HG02870 (cell line): ENCODE results near the gene GGA1.
"Not testable (repeated sequence)": the region's sequence is repeated elsewhere in the genome, so short reads cannot be mapped to it uniquely, and the experiment has no call there.

Experiments
- ATAC-seq: cut with Tn5 transposase; IDR thresholded peaks from one replicate; pipeline ENCODE4 v1.9.1; 2021; ENCODE audit warnings: mild to moderate bottlenecking, moderate library complexity; ENCODE audit not compliant: unreplicated experiment

Gene GGA1

DNA sequence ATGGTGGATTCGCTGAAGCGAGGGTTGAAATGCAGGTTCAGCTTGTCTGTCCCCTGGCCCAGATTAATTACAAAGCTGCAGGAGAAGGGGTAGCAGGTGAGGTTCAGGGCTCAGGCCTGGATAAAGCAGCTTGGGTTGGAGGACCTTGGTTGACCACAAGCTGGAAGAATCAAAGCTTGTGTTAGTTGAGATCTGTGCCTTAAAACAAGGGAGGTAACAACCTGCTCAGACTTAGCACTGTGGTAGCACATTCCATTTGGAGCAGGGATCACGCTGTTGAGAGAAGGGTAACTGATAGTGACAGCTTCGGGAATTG is 38.0 kb upstream of the GGA1 start:
- ATAC-seq: no peak

DNA sequence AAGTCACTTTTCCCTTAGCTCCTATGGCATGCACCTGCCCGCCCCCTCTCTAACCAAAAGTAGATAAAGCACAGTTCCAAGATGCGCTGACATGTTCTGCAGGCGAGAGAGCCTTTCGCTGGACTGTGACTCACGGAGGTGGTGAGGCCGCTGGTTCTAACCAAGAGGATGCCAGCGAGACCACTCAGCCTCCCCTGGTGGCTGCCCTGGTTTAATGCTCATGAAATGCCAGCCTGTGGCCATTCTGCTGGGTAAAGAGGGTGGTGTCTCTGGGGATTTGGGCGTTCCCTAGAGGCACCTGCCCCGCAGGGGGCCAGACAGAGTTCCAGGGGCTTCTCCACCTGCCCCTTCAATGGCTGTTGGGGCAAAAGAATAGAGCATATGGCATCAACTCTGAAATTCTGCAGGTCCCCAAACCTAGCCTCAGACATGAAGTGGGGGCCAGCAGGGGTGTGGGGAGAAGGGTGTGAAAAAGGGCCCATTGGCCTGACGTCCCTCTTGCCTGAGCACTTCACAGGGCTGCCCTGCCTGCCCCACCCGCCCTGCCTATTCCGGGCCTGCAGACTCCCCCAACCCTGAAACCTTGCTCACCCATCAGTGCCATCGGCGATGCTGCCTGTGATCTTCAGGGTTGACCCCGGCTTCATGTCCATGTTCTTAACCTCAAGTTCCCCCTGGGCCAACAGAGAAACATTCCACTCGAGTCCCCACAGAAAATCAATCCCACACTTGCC is 37.2 kb upstream of the GGA1 start:
- no peak for ATAC-seq

DNA sequence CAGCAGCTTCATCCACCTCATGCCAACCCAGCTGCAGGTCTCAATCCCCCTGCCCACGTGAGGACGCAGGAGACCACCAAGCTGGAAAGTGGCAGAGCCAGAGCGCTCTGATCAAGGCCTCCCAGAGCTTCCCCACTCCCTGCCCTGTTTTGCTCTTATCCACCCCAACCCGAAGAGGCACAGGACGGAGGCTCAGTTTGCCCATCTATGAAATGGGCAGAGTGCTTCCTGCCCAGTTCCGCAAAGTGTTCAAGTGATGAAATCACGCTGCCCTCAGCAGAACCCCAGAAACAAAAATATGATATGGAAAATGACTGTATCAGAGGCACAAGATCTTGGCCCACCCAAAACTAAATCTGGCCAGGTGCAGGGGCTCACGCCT is 36.7 kb upstream of the GGA1 start:
- ATAC-seq: no peak

DNA sequence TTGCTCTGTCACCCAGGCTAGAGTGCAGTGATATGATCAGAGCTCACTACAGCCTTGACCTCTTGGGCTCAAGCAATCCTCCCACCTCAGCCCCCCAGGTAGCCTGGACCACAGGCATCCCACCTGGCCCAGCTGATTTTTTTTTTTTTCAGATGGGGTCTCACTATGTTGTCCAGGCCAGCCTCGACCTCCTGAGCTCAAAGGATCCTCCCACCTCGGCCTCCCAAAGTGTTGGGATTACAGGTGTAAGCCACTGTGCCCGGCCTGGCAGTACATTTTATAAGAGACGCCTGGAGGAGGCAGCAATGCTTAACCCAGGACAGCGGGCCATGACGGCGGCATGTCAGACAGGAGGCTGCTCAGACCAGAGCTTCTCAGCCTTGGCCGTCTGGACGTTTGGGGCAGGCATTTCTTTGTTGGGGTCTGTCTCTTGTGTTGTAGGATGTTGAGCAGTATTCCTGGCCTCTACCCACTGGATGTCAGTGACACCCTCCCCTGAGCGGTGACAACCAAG is 33.1 kb upstream of the GGA1 start:
- no peak for ATAC-seq

DNA sequence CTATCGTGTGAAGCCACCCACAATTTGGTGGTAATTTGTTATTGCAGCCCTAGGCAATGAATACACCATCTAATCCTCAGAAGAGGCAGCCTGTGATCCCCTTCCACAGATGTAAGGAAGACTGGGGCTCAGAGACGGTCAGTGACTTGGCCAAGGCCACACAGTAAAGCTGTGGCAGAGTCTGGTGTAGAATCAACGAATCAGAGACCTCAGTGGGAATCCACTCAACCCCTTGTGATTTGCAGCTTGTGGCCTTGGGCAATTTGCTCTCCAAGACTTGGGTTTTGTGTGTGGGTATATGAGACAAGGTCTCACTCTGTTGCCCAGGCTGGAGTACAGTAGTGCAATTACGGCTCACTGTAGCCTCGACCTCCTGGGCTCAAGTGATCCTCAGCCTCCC is 30.6 kb upstream of the GGA1 start:
- no peak for ATAC-seq

DNA sequence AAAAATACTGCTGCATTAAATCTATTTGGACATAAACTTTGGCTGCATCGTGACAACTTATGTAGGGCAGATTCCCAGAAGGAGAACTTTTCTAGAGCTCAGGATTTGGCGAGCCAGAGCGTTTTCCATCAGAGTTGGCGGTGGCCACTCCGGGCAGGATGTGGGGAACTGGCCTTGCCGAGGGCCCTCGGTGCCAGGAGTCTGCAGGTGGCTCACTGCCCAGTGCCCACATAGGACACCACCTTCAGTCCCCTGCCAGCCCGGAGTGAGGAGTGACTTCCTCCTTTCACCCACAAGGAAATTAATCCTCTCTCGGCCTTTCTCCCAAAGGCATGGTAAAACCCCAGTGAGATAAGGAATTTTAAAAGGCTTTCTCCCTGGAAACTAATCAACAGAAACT is 27.1 kb upstream of the GGA1 start:
- ATAC-seq: no peak

DNA sequence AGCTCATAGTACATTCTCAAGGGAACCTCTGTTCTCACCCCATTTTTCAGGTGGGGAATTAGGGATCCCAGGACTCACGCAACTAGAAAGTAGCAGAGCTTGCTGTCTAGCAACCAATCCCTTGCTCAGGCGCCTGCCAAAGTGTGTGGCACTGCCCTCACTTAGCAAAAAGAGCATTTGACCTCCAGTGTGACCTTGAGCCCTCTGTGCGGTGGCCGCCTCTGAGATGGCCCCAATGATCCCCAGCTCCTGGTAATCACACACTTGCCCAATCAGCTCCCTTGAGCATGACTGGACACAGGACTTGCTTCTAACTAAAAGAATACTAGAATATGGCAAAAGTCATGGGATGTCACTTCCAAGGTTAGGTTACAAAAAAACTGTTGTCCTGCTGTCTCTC is 26.1 kb upstream of the GGA1 start:
- ATAC-seq: no peak

DNA sequence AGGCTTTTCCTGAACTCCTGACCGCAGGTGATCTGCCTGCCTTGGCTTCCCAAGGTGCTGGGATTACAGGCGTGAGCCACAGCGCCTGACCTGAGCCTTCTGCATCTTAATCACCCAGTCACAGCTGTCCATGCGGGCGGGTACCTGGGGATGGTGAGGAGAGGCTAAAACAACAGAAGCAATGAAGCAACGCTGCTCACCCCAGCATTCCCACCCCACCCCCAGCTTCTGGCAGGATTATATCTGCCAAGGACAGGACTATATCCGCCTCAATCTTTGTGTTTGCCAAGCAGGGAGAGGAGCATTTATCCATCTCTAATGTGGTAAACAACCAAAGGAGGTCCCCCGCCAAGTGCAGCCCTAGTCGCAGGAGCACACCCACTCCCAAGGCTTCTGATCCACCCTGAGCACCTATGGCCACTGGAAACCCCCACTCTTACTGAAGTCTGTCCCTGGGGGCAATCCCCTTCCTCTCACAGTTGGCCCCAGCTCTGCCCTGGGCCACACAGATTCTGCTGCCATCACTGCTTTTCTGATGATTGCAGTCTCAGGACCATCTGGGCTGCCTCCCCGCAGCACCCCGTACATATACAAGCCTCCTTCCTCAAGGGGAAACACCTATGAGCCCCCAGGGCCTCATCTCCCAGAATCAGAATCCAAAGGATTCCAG is 20.0 kb upstream of the GGA1 start:
- ATAC-seq: no peak

DNA sequence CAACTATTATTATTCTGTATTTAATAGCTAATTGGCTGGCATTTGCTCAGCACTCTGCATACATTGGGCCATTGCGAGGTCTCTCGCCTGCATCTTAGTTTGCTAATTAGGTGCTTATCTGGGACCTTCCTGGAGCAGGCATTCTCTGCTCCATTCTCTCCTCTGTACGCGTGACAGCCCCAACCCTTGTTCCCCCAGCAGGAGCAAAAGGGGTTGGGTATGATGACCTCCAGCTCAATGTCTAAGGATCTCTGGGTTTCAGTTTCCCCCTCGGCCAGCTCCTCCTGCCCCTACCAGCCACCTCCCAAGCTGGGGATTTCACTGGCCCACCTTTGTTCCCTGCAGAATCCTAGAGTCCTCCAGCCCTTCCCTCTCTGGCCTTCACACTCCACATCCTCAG is 19.0 kb upstream of the GGA1 start:
- no peak for ATAC-seq

DNA sequence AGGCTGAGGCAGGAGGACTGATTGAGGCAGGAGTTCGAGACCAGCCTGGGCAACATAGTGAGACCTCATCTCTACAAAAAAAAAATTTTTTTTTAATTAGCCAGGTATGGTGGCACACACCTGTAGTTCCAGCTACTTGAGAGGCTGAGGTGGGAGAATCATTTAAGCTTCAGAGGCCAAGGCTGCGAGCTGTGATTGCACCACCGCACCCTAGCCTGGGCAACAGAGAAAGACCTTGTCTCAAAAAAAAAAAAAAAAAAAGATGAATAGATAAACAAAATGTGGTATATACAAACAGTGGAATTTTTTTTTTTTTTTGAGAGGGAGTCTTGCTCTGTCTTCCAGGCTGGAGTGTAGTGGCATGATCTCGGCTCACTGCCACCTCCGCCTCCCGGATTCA is 17.6 kb upstream of the GGA1 start:
- ATAC-seq: not testable (repeated sequence)

DNA sequence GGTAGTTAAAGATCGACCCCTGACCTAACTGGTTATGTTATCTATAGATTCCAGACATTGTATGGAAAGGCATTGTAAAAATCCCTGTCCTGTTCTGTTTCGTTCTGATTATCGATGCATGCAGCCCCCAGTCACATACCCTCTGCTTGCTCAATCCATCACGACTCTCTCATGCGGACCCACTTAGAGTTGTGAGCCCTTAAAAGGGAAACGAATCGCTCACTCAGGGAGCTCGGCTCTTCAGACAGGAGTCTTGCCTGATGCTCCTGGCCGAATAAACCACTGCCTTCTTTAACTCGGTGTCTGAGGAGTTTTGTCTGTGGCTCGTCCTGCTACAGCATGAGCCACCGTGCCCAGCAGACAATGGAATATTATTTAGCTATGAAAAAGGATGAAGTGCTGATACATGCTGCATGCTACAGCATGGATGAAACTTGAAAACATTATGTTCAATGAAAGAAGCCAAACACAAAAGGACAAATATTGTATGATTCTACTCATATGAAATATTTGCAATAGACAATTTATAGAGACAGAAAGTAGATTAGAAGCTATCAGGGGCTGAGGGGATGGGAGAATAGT is 16.7 kb upstream of the GGA1 start:
- ATAC-seq: no peak

DNA sequence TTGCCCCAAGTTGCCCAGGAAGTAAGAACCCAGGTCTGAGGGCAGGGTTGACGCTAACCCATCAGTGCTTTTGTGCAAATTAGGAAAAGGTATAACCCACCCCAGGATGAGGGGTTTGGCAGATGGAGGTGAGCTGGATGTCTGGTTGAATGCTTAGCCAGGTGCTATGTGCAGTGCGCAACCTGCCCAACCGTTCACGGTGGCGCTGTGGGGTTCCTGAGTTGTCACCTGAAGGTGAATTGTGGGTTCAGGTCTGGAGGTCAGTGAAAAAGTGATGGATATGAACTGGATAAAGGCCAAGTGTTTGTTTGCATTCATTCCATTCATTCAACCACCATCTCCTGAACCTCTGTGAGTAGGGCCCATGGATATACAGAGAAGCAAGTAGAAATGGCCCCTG is 14.4 kb upstream of the GGA1 start:
- ATAC-seq: no peak

DNA sequence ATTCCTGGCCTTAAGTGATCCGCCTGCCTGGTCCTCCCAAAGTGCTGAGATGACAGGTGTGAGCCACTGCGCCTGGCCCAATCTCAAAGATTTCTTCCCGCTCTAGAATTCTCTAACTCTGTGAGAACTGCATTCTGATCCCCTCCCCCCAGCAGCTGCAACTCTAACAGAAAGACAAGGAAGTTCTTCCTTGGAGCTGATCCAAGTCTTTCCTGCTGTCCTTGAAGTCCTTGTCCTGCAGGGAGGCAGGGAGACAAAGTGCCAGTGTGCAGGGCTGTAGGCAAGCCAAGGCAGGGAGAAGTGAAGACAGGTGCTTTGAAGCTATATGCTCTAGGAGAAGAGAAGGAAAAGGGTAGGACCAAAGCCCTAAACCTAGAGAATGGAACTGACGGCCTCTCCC is 9.5 kb upstream of the GGA1 start:
- ATAC-seq: no peak

DNA sequence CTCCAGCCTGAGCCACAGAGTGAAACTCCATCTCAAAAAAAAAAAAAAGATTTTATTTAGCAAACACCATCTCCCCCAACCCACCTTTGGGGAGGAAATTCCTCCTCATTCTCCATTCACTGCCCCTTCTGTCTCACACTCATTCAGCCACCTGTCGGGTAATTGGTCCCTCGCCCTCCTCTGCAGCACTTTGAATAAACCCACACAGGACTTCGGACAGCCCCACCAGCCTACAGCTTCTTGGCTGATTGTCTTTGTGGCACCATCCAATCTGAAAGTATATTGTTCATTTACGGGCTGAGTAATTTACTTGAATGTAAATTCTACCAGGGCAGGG is 7.5 kb upstream of the GGA1 start:
- no peak for ATAC-seq

DNA sequence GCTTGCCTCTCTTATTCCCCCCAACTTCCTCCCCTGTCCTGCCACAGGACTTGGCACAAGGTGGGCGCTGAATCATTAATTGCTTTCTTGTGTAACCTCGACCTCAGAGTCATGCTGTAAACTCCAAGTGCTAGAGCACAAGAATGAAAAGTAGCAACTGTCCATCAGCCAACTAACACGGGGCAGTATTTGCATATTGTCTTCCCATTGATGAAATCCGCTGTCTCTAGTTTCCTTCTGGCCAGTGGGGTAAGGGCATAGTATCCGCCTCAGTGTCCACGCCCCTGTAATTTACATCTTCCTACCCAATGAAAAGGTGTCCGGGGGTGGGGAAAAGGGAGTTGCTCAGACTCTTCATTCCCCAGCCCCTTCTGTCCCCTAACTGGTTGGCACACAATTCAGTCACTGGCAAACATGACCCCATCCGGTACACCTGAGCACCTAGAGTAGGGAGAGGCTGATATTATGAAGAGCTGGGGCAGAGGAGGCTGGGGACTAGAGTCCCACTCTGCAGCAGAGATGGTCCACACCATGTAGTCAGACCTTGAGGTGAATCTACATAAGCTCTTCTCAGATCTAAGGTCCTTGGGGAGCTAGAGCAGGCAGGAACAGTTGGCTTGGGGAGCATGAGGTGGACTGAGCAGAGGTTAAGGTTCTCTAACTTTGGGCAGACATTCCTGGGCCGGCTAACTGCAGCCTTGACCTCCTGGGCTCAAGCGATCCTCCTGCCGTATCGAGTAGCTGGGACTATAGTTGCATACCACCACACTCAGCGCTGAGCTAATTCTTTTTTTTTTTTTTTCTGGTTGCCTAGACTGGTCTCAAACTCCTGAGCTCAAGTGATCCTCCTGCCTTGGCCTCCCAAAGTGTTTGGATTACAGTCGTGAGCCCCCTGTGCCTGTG is 6.8 kb upstream of the GGA1 start:
- no peak for ATAC-seq

DNA sequence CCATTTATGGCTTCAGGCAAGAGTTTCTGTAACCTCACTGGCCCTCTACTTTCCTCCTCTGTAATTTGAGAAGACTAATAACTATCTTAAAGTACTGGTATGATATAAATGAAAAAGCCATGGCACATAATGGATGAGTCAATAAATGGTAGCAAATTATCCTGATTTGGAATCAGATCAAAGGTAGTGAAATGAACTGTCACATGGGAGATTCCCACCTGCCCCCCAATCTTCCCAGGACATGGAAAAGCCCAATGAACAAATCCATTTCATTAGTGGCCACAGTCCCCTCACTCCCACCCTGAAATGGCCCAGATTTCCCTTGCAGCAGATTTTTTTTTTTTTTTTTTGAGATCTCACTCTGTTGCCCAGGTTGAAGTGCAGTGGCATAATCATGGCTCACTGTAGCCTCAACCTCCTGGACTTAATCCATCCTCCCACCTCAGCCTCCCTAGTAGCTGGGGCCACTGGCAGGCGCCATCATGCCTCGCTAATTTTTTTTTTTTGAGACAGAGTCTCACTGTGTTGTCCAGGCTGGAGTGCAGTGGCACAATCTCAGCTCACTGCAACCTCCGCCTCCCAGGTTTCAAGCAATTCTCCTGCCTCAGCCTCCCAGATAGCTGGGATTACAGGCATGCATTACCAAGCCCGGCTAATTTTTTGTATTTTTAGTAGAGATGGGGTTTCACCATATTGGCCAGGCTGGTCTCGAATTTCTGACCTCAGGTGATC is 5.9 kb upstream of the GGA1 start:
- not testable (repeated sequence) for ATAC-seq

DNA sequence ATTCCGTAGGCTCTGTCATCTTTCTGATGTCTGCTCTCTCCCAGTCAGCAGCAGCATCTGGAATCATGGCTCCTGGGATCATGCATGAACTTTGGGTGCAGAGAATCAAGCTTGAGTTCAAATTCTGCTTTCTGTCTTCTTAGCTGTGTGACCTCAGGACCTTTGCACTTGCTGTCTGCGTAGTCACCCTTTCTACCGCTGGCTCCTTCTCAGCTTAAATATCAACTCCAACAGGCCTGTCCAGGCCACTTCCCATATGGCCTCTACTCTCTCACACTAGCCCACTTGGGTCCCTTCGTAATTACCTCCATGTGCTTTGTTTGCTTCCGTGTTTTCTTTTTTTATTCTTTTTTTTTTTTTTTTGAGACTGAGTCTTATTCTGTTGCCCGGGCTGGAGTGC is 4.6 kb upstream of the GGA1 start:
- ATAC-seq: no peak

DNA sequence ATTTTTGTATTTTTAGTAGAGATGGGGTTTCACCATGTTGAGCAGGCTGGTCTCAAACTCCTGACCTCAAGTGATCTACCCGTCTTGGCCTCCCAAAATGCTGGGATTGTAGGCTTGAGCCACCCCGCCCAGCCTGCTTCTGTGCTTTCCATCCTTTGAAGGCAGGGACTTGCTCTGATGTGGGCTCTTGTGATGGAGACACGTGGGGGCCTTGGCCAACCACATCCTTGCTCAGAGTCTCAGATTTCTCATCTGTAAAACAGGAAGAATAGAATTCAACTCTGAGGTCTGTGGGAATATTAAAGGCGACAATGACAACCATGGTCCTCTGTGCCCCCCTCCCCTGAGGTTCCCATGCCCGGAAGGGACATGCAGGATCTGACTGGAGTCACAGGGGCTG is 3.8 kb upstream of the GGA1 start:
- no peak for ATAC-seq

DNA sequence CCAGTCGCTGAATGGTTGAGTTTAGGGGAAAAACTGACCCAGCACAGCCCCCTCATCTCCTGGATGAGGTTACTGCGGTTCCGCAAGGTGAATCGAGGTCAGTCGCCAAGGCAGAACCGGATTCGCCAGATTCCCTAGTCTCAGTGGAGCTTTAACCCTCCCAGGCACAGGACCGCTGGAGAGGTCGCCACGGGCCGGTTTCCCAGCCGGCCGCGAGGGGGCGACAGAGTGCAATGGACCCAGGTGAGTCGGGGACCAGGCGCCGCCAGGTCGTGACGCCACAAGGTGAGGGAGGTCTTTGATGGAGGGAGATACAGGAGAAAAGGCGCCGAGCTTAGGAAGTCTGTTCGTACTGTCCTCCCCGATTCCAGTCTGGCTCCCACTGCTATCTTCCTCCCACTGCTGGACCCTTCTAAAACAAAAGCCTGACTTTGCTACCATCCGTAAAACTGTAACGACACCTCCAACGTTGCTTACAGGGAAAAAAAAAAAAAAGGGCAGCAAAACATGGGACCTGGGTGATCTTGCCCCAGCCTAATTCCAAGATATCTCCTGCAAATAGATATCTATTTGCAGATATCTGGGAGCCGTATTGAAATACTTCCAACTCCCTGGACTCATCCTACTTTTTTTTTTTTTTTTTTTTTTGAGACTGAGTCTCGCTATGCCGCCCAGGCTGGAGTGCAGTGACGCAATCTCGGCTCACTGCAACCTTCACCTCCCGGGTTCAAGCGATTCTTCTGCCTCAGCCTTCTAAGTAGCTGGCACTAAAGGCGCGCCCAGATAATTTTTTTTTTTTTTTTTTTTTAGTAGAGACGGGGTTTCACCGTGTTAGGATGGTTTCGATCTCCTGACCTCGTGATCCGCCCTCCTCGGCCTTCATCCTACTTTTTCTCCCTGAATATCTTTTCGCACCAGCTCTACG is 1.4 kb upstream of the GGA1 start:
- ATAC-seq: no peak

DNA sequence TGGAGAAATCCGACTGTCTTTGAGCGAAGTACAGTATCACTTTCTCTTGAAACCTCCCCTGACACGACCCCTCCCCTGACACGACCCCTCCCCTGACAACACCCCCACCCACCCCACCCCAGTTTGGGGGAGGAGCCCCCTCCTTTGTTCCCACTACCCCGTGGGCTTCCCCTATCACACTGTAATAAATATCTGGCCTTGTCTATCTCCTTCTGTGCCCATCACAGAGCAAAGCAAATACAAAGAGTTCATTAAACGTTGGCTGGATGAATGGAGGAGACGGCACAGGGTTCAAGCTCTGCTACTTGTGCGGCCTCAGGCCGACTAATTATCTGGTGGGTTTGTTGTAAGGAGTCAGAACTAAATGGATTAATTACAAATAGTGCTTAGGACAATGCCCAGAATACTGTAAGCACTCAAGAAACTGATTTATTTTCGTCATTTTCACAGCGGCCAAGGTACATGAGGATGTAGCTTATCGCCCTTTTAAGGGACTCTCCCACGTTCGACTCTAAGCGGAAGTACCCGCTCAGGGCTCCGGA is 628 bp upstream of the GGA1 start:
- no peak for ATAC-seq
